CD4-positive, alpha-beta T cell treated with Interleukin-15 for 1 hour (primary cell): ENCODE data around the gene MIPEP.
"Not testable (repeated sequence)": the region's sequence is repeated elsewhere in the genome, so short reads cannot be mapped to it uniquely, and the experiment has no call there.

Experiments used
- DNase-seq: peaks from one replicate; pipeline ENCODE4 v3.0.0-alpha.2; 2020

MIPEP gene

DNA sequence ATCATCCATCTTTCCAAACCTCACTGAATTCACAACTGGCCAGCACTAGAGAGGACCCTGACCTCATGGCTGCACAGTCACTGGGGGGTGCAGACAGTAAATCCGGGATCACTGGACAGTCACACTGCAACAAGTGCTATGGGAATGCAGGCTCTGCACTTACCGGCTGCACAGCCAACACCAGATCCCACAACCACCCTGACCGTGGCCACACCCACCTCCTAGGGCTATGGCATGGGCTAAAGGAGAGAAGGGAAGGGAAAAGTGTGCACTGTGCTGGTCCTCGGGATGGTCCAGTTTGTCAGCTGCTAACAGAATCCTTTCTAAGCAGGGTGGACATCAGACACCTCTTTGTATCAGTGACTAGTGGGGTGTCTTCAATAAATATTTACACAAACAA is 118.2 kb downstream of the MIPEP start:
- DNase-seq: no peak

- no peak for DNase-seq
Observed at GRCh38 chr13:23770428-23770827, 118.8 kb downstream of the MIPEP start.

DNA sequence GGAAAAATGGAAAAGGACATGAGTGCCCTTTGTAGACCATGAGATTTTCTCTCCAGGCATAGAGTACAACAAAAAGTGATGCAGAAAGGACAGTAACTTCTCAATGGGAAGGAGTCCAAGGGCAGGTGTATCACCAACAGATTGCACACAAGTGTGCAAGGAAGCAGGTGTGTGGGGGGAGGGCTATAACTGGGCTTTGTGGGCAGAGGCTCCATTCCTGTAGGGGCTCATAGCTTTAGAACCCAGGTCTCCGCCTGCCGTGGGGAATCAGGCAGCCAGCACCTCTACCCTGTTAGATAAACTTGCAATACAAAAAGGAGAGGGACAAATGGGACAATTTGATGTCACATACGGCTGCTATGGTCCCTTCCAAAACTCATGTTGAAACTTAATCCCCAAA is 119.8 kb downstream of the MIPEP start:
- no peak for DNase-seq

DNA sequence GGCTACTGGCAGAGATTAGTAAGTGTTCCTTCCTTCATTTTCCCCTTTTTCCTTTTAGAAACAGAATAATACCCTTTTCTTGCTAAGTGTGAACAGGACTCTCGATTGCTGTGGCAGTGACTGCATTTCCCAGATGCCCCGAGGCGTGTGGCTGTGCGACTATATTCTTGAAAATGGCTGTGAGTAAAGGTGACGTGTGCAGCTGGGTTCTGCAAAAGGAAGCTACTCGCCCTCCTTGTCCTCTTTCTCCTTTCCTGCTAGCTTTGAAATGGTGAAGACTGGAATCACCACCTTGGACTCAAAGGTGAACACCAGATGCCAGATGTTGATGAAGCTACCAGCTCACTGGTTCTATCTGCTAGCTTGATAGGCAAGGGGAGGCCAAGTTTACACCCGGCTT is 121.4 kb downstream of the MIPEP start:
- DNase-seq: no peak

- DNase-seq: no peak
Observed at GRCh38 chr13:23766939-23767338, 122.3 kb downstream of the MIPEP start.

DNA sequence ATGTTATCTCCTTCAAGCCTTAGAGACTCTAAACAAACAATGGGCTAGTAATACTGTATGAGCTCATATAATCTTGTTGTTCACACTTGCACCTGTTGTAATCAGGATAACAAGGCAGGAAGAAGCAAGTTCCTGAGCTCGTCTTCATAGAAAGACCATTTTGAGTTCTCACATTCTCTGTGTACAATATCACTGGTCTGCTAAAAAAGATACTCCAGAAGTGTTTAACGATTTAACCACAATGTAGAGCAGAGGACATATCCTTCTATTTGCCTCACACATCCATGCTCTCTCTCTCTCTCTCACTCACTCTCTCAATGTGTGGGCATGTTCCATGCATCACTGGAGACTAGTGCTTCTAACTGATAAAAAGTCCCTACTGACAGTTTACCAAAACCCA is 122.9 kb downstream of the MIPEP start:
- DNase-seq: no peak

DNA sequence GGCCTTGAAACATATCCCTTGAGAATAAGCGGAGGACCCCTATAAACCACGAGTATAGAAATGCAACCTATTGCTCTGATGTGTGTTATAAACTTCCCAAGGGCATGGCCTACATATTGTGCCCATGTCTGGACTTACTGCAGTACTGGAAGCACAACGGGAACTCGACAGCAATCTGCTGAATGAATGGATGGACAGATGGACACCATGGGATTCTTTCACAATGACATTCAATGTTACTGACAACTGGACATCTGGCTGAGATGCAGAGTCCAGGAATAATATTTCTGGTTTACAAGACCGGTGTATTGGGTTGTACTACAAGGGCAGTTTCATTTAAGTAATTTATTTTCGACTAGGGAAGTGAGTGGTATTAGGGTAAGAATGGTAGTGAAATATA is 123.7 kb downstream of the MIPEP start:
- no peak for DNase-seq

GRCh38 chr13:23763318-23763717 is 125.9 kb downstream of the MIPEP start:
- DNase-seq: no peak

DNA sequence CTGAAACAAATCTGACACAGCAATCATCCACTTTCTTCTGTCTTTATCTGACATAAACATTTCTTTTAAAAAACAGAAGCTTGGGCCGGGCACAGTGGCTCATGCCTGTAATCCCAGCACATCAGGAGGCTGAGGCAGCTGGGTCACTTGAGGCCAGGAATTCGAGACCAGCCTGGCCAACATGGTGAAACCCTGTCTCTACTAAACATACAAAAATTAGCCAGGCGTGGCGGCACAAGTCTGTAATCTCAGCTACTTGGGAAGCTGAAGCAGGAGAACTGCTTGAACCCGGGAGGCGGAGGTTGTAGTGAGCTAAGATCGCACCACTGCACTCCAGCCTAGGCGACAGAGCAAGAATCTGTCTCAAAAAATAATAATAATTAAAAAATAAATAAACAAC is 127.4 kb downstream of the MIPEP start:
- DNase-seq: not testable (repeated sequence)

DNA sequence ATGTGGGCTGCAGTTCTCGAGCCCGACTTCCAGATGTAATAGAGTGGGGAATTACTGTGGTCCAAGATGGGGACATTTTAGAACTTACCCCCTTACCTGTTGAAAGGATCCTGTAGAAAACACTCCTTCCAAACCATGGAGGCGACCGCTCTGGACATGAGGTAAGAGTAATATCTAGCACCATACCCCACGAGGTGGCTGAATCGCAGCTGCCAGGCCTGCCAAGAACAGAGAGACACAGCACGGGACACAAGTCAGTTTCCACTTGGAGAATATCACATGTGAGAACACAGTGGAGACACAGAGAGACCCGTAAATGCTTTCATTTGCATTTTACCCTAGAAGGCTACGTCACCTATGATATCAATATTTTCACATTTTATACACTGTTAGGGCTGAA is 129.2 kb downstream of the MIPEP start:
- no peak for DNase-seq

DNA sequence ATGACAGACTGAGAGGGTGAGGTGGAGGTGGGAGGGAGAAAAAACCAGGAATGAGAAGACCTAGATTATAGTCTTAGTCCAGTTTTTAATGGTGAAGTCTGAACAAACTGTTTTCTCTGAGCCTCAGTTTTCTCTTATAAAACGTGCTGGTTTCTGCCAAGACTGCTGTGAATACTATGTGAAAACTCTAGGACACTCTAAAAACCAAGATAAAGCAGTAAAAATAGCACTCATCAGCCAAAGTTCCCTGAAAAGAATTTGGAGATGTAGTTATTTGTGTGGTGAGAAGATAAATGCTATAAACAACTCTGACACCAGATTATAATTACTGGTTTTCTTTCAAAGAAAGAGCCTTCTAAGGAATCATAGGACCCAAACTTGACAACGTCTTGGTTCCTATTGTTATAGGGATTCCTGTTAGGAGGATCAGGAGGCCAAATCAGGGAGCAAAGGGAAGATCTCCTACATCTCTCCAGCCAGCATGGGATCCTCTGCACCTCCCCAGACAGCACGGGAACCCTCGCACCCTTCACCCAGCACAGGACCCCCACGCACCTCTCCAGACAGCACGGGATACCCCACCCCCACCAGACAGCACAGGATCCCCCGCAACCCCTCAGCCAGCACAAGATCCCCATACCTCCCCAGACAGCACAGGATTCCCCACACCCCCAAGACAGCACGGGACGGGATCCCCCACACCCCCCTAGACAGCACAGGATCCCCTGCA is 130.2 kb downstream of the MIPEP start:
- DNase-seq: no peak

- no peak for DNase-seq
Observed at GRCh38 chr13:23754997-23755396, 134.2 kb downstream of the MIPEP start.

- DNase-seq: no peak
Observed at GRCh38 chr13:23754506-23754905, 134.7 kb downstream of the MIPEP start.

DNA sequence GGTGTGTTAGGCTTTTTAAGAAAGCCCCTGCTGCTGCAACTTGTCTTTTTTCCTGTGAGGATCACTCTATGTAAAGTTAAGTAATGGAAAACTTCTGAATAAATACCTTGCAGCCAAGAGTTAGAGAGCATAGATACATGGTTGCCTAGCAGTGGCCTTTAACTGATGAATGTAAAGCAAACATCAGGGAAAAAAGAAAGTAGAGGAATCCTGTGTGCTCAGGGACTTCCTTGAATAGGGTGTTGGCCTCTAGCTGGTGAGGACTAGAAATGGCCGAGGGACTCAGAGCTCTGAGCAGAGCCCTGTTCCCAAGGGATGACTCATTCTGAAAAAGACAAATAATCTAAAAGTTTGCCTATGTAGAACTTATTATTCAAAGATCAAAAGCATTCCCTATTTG is 135.7 kb downstream of the MIPEP start:
- DNase-seq: no peak

DNA sequence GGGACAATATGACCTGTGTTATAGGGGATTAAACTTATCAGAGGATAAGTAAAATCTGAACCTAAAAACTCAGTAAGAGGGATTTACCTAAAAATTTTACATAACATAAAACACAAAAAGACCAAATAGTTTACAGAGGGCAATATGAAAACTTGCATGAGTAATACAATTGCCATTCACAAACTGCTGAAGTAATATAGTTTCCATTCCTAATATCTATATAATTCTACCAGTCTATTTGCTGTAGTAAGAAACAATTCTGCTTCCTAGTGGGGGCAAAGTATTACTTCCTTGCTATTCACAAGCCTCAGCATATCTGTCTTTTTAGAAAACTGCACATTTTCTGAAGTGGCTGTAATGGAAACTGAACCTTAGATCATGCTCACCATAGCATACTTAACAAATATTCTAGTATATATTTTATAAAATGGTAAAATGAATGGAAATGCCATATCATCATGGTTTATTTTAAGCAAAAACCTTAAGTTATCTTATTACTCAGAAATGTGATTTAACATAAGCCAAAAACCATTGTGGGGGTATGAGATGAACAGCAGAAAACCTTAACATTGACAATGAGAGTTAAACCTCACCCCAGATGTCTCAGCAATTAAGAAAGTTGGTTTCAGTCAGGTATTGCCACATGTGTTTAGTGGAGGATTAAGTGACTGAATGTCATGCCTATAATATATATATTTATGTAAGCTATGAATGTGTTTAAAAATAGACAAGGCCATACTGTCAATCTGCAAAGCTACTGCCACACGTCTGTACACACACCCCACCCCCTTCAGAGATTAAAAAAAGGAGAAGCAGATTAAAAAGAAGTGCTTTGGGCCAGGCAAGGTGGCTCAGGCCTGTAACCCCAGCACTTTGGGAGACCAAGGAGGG is 136.8 kb downstream of the MIPEP start:
- no peak for DNase-seq

GRCh38 chr13:23751195-23751594 is 138.0 kb downstream of the MIPEP start:
- no peak for DNase-seq

- DNase-seq: no peak
Observed at GRCh38 chr13:23750383-23751121, 138.6 kb downstream of the MIPEP start.

GRCh38 chr13:23749288-23749873 is 139.8 kb downstream of the MIPEP start:
- DNase-seq: no peak

- DNase-seq: no peak
Observed at GRCh38 chr13:23748109-23748990, 140.8 kb downstream of the MIPEP start.

DNA sequence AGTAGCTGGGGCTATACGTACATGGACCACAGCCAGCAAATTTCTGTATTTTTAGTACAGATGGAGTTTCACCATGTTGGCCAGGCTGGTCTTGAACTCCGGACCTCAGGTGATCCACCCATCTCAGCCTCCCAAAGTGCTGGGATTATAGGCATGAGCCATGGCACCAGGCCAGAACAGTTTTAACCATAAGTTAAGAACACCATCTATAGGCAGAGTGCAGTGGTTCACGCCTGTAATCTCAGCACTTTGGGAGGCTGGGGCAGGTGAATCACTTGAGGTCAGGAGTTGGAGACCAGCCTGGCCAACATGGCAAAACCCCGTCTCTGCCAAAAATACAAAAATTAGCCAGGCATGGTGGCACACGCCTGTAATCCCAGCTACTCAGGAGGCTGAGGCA is 143.1 kb downstream of the MIPEP start:
- not testable (repeated sequence) for DNase-seq

- DNase-seq: no peak
Observed at GRCh38 chr13:23744315-23744714, 144.9 kb downstream of the MIPEP start.
